Measurements from ENCODE around the gene SLCO3A1.

The SLCO3A1 gene

DNA sequence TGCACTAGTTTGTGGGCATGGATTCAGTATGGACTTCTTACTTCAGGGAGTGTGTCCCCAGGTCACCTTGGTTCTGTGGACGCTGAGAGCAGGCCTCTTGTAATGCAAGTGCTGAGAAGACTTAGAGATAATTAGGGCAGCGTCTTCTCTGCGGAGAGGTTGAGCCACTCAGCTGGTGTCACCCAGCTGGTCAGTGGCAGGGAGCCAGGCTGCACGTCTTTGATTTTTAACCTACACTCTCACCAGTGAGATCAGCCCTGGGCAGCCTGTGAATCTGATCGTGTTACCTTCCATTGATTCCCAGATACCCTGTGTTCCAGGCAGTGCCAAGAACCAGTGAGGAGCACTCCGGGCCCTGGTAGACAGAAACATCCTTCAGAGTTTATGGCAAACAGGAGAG is 92.6 kb downstream of the SLCO3A1 start:
- in situ Hi-C loops (cut with MboI; ENCODE audit: low sequenced_read_pairs, unreplicated experiment): no loop called here

DNA sequence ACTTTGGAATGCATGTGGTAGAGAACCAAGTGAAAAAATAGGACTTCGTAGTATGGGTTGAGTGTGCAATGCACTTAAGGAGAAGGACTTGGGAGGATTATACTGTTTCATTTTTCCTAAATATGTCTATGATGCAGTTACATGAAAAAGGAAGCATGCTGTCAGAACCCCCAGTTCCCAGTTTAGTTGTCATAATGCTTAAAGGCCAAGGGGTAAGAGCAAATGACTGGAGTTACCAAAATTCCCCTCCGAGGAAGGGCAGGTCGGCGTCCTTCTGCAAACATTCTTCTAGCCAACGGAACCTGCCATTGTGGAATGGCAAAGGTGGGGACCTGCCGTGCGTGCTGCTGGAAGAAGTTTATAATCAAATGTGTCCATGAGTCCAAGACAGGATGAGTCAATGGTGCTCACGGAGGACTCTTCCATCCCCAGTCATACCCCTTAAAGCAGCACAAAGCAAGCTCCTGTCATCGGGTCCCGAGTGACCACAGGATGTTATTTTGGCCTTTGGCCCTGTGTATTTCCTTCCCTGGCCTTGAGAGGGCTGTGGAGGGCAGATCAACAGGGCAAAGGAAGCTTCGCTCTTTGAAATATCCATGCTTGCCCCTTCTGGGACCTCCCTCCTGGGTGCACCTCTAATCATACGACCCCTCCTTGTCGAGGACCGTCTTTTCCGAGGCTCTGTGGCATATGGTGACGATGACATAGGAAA is 93.2 kb downstream of the SLCO3A1 start:
- TF ChIP-seq, protein P1, sequence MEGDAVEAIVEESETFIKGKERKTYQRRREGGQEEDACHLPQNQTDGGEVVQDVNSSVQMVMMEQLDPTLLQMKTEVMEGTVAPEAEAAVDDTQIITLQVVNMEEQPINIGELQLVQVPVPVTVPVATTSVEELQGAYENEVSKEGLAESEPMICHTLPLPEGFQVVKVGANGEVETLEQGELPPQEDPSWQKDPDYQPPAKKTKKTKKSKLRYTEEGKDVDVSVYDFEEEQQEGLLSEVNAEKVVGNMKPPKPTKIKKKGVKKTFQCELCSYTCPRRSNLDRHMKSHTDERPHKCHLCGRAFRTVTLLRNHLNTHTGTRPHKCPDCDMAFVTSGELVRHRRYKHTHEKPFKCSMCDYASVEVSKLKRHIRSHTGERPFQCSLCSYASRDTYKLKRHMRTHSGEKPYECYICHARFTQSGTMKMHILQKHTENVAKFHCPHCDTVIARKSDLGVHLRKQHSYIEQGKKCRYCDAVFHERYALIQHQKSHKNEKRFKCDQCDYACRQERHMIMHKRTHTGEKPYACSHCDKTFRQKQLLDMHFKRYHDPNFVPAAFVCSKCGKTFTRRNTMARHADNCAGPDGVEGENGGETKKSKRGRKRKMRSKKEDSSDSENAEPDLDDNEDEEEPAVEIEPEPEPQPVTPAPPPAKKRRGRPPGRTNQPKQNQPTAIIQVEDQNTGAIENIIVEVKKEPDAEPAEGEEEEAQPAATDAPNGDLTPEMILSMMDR (IDR thresholded peaks at IDR 0.05; ENCODE audit: borderline replicate concordance, control extremely low read depth, extremely low read depth, insufficient read depth, missing control alignments): no peak
- in situ Hi-C loops (cut with MboI; ENCODE audit: low sequenced_read_pairs, unreplicated experiment): no loop called here
- no peak for DNase-seq (ENCODE audit: low spot score)

More for the DNA sequence above, 92.6 kb downstream of the SLCO3A1 start:
- TF ChIP-seq, protein P1 (IDR thresholded peaks at IDR 0.05; ENCODE audit: borderline replicate concordance, control extremely low read depth, extremely low read depth, insufficient read depth, missing control alignments): no peak
- no peak for DNase-seq (ENCODE audit: low spot score)

DNA sequence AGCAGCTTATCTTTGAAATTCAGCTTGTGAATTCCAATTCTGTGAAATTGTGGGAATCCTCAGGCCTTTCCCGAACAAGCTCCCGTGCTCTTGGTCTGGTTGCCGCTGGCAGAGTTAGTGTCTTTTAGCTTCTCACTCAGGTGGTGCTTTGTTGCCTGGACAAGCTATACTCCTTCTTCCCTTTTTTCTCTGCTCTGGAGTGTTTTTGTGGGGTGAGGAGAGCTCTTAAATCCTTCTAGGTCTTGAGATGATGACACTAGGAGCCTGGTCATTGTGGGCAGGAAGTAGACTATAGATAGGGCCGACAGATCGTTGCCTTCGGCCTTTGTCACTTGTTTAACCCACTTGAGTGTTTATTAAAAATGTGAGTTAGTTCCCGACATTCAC is 93.8 kb downstream of the SLCO3A1 start:
- in situ Hi-C loops (cut with MboI; ENCODE audit: low sequenced_read_pairs, unreplicated experiment): no loop called here
- TF ChIP-seq, protein P1 (IDR thresholded peaks at IDR 0.05; ENCODE audit: borderline replicate concordance, control extremely low read depth, extremely low read depth, insufficient read depth, missing control alignments): no peak
- no peak for DNase-seq (ENCODE audit: low spot score)

DNA sequence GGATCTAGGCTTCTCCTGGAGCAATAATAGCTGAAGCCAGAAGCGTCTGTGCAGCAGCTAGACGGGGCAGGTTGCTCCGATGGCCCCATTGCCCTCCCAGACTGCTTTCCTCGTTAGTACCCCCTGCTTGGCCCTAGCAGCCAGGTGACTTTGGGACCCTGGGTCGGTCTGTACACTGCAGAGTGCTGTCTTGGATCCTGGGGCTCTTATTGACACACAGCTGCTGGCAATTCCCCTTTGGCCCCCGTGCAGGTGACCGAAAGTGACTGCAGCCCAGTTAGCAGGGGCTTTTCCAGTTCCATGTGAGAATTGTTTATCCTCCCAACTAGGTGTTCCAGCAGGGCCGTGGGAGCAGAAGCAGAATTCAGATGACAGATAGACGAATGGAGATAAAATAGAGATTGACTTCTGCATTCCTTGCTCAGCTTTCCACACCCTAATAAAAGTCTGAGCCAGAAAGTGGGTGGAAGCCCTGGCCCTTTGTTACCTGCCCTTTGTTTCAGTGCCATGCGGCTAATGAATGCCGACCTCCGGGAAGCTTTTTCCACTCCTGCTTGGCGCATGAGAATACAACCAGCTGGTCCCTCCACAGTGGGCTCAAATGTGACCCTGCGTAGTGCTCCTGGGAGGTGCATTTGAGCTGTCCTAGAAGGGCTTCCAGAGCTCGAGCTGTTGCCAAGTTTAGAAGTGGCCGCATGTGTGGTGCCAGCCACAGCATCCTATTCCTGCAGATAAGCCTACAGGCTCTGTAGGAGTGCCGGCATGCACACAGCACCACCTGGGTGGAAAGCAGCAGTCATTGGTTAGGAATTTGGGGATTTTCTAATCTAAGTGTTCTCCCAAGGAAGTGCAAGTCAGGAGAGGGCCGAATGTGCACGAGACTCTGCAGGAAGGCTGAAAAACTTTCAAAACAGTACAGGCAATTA is 94.4 kb downstream of the SLCO3A1 start:
- TF ChIP-seq, protein P1 (IDR thresholded peaks at IDR 0.05; ENCODE audit: borderline replicate concordance, control extremely low read depth, extremely low read depth, insufficient read depth, missing control alignments): no peak
- in situ Hi-C loops (cut with MboI; ENCODE audit: low sequenced_read_pairs, unreplicated experiment): no loop called here
- DNase-seq (ENCODE audit: low spot score): no peak

DNA sequence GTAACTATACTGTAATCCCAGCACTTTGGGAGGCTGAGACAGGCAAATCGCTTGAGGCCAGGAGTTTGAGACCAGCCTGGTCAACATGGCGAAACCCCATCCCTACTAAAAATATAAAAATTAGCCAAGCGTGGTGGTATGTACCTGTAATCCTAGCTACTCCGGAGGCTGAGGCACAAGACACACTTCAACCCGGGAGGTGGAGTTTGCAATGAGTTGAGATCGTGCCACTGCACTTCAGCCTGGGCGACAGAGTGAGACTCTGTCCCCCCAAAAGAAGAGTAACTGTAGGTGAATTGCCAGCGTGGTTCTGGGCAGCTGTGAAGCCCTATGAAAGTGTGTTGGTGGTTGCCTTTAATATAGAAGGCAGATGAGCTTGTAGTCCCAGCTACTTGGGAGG is 95.9 kb downstream of the SLCO3A1 start:
- in situ Hi-C loops (cut with MboI; ENCODE audit: low sequenced_read_pairs, unreplicated experiment): no loop called here
- no peak for DNase-seq (ENCODE audit: low spot score)
- TF ChIP-seq, protein P1 (IDR thresholded peaks at IDR 0.05; ENCODE audit: borderline replicate concordance, control extremely low read depth, extremely low read depth, insufficient read depth, missing control alignments): no peak

DNA sequence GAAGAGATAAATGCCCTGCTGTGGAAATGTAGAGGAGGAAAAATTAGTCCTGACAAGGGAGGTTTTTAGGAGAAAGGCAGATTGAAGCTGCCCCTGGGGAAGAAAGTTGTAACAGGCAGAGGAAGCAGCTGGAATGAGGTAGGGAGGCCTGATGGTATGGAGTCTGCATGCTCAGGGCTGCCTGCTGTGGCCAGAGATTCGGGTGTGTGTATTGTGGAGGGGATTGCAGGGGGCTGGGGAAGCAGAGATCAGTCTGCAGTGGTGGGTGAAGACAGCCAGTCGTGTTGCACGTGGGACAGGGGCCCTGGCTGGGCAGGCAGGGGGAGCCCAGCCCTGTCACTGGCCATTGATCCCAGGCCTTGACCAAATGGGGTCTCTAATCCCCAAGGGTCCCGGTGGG is 96.5 kb downstream of the SLCO3A1 start:
- no peak for DNase-seq (ENCODE audit: low spot score)
- TF ChIP-seq, protein P1 (IDR thresholded peaks at IDR 0.05; ENCODE audit: borderline replicate concordance, control extremely low read depth, extremely low read depth, insufficient read depth, missing control alignments): no peak
- in situ Hi-C loops (cut with MboI; ENCODE audit: low sequenced_read_pairs, unreplicated experiment): no loop called here

Measured in GM13976 (cell line).